Loucy (cell line): ENCODE measurements around the gene YES1.

Experiments used
- H2AFZ ChIP-seq: fragments of 200-600 bp; sonication (generic); 2 replicates; pipeline ENCODE4 v1.6.0; 2016; ENCODE audit warnings: antibody characterized with exemption, mild to moderate bottlenecking, low read length, moderate library complexity
- H3F3A ChIP-seq: fragments of 200-600 bp; 2 replicates; pipeline ENCODE4 v1.6.0; 2016; ENCODE audit warnings: antibody characterized with exemption, low read depth, mild to moderate bottlenecking
- H3K27me3 ChIP-seq: fragments of 200-600 bp; sonication (generic); 2 replicates; pipeline ENCODE4 v1.6.1; 2014; ENCODE audit warnings: low read length, mild to moderate bottlenecking; ENCODE audit not compliant: insufficient read depth, poor library complexity, severe bottlenecking
- H3K36me3 ChIP-seq: fragments of 200-600 bp; sonication (generic); 2 replicates; pipeline ENCODE4 v1.6.1; 2016; ENCODE audit warnings: low read length; ENCODE audit not compliant: insufficient read depth
- H3K4me1 ChIP-seq: fragments of 200-600 bp; sonication (generic); 2 replicates; pipeline ENCODE4 v1.5.1; 2014; ENCODE audit warnings: low read length, mild to moderate bottlenecking; ENCODE audit not compliant: insufficient read depth, poor library complexity, severe bottlenecking
- H3K4me2 ChIP-seq: fragments of 200-600 bp; sonication (generic); 2 replicates; pipeline ENCODE4 v1.6.0; 2014; ENCODE audit warnings: antibody characterized with exemption, low read length, low read depth, mild to moderate bottlenecking; ENCODE audit not compliant: poor library complexity, severe bottlenecking
- H3K4me3 ChIP-seq: fragments of 200-600 bp; sonication (generic); 2 replicates; pipeline ENCODE4 v1.5.1; 2014; ENCODE audit warnings: low read length, mild to moderate bottlenecking, mixed read lengths; ENCODE audit not compliant: poor library complexity, severe bottlenecking
- H3K79me2 ChIP-seq: fragments of 200-600 bp; sonication (generic); 2 replicates; pipeline ENCODE4 v1.6.1; 2014; ENCODE audit warnings: low read length; ENCODE audit not compliant: insufficient read depth
- H3K9ac ChIP-seq: fragments of 200-600 bp; sonication (generic); 2 replicates; pipeline ENCODE4 v1.6.0; 2014; ENCODE audit warnings: mild to moderate bottlenecking, low read depth, low read length, moderate library complexity; ENCODE audit not compliant: poor library complexity, severe bottlenecking
- H3K9me2 ChIP-seq: fragments of 200-600 bp; sonication (generic); replicated peaks from 2 replicates; pipeline ENCODE4 v1.6.1; 2016; ENCODE audit warnings: low read depth, low read length, mixed read lengths
- H3K9me3 ChIP-seq: fragments of 200-600 bp; sonication (generic); 2 replicates; pipeline ENCODE4 v1.6.1; 2014; ENCODE audit warnings: mild to moderate bottlenecking, antibody characterized with exemption, low read length, low read depth; ENCODE audit not compliant: insufficient read depth
- H4K20me1 ChIP-seq: fragments of 200-600 bp; sonication (generic); 2 replicates; pipeline ENCODE4 v1.6.0; 2014; ENCODE audit warnings: antibody characterized with exemption, low read length, mild to moderate bottlenecking; ENCODE audit not compliant: insufficient read depth, poor library complexity, severe bottlenecking
- EZH2phosphoT487 ChIP-seq: fragments of 200-600 bp; IDR thresholded peaks from 2 replicates; pipeline ENCODE4 v1.6.1; 2018; ENCODE audit warnings: antibody characterized with exemption, mild to moderate bottlenecking, moderate library complexity, borderline replicate concordance
- TF ChIP-seq, protein P1 (sequence below): fragments of 200-600 bp; sonication (generic); conservative IDR thresholded peaks from 2 replicates; pipeline ENCODE4 v1.5.1; 2014; ENCODE audit warnings: mild to moderate bottlenecking, antibody characterized with exemption, low read length

Gene YES1

DNA sequence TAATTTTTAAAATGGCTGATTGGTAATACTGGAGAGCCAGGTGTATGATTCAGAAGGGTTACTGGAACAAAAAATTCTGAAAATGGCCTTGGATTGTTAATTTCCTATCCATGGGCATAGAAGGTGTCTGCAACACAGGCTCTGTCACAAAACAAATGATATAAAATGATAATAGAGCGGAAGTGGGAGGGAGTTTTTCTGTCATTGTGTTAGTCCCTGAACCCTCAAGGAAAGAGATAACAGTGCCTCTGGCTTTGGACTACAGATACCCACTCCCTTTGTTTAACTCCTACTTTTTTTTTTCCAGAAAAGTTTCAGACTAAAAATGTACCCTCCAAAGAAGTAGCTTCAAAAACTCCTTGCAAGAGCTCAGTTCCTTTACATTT is 28.0 kb upstream of the YES1 start:
- TF ChIP-seq EZH2phosphoT487 = no peak
- TF ChIP-seq, protein P1, sequence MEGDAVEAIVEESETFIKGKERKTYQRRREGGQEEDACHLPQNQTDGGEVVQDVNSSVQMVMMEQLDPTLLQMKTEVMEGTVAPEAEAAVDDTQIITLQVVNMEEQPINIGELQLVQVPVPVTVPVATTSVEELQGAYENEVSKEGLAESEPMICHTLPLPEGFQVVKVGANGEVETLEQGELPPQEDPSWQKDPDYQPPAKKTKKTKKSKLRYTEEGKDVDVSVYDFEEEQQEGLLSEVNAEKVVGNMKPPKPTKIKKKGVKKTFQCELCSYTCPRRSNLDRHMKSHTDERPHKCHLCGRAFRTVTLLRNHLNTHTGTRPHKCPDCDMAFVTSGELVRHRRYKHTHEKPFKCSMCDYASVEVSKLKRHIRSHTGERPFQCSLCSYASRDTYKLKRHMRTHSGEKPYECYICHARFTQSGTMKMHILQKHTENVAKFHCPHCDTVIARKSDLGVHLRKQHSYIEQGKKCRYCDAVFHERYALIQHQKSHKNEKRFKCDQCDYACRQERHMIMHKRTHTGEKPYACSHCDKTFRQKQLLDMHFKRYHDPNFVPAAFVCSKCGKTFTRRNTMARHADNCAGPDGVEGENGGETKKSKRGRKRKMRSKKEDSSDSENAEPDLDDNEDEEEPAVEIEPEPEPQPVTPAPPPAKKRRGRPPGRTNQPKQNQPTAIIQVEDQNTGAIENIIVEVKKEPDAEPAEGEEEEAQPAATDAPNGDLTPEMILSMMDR = no peak
- Histone ChIP-seq H3K9me2 (no peaks in the 10 kb centered on the region), H3K4me2 (no peak overlapping the region), H3K79me2 (no peaks in the 10 kb centered on the region), H3F3A (no peaks in the 10 kb centered on the region), H3K4me1 (no peaks in the 10 kb centered on the region), H3K9ac (no peak overlapping the region), H3K27me3 (no peaks in the 10 kb centered on the region), H3K9me3 (no peaks in the 10 kb centered on the region), H3K4me3 (no peak overlapping the region), H3K36me3 (no peaks in the 10 kb centered on the region), H4K20me1 (no peaks in the 10 kb centered on the region), H2AFZ (peak overlapping the region; percentile 54)

DNA sequence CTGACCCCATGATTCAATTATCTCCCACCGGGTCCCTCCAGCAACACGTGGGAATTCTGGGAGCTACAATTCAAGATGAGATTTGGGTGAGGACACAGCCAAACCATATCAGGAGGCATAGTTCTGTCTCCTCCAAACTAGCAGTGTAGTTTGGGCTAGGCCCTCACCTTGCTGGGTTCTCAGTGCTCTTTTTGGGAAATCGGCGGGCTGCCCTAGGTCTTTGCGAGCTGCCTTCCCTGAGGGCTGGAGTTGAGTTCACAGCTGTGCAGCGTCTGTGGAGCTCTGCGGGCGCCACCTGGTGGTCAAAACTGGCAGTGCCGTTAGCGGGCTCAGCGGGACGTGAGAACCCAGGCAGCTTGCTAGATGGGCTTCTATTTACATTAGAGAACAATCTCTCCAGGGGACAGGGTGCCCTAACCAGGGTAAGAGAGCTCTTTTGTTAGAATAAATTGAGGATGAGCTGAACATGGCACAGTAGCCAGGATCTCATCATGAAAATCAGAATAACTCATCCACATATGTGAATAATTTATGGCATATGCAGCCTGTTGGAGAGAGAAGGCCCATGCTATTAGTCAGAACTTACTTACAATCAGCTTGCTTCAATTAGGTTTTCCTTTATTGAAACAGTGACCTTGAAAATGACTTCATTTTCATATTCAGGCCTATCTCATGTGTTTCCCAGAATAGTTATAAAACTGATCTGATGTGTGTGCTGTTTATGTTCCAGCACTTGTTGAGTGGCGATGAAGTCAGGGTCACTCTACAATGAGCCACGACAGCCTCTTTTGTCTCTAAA is 27.4 kb upstream of the YES1 start:
- Histone ChIP-seq H3K4me2 (no peak overlapping the region), H3K4me1 (no peaks in the 10 kb centered on the region), H3K9me3 (no peaks in the 10 kb centered on the region)

DNA sequence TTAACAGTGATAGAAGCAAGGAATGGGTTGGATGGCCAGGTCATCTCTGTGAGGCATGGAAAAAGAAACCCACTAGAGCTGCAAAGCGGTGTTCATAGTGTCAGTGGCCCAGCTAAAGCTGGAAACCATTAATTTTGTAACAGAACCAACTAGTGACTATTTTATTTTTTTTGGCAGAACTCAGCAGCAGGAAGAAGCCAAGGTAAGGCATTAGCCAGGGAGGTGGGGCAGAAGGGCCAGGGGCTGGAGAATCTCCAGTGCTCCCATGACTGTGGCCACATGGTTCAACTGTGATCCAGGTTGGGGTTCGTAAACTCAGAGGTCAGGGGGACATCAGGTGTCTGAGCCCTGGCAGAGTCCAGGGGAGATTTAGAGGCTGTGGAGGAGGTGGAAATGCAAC is 25.9 kb upstream of the YES1 start:
- Histone ChIP-seq H3K4me1 (no peaks in the 10 kb centered on the region), H3K4me3 (no peak overlapping the region), H3K36me3 (no peaks in the 10 kb centered on the region), H3K79me2 (no peaks in the 10 kb centered on the region), H3K4me2 (no peak overlapping the region), H3K9me2 (no peaks in the 10 kb centered on the region), H3K27me3 (no peaks in the 10 kb centered on the region), H3K9me3 (no peaks in the 10 kb centered on the region), H3K9ac (no peak overlapping the region), H4K20me1 (no peaks in the 10 kb centered on the region), H2AFZ (no peak overlapping the region), H3F3A (no peaks in the 10 kb centered on the region)
- TF ChIP-seq EZH2phosphoT487 = no peak
- TF ChIP-seq, protein P1 = no peak

More for the DNA sequence above, 27.4 kb upstream of the YES1 start:
- TF ChIP-seq, protein P1 = peak; percentile 98
- TF ChIP-seq EZH2phosphoT487 = no peak
- H3K4me3 ChIP-seq = no peak overlapping the region
- H3K27me3 ChIP-seq = no peaks in the 10 kb centered on the region
- no peaks in the 10 kb centered on the region for H3F3A ChIP-seq
- H3K9me2 ChIP-seq = no peaks in the 10 kb centered on the region
- peak overlapping the region; percentile 54 for H2AFZ ChIP-seq
- H3K36me3 ChIP-seq = no peaks in the 10 kb centered on the region
- no peaks in the 10 kb centered on the region for H3K79me2 ChIP-seq
- no peaks in the 10 kb centered on the region for H4K20me1 ChIP-seq
- no peak overlapping the region for H3K9ac ChIP-seq
